GM21360 (cell line): Measurements from ENCODE around the gene GRHL1.
A peak's percentile ranks its signal among the peaks of the same experiment; 100 is the strongest.

Experiments used
- ATAC-seq: cut with Tn5 transposase; IDR thresholded peaks from one replicate; pipeline ENCODE4 v1.9.1; 2021; ENCODE audit warnings: mild to moderate bottlenecking, moderate library complexity; ENCODE audit not compliant: unreplicated experiment

The GRHL1 gene

GRCh38 chr2:10036095-10036884 lies 84.8 kb downstream of the GRHL1 start:
- peak; percentile 44 for ATAC-seq

- no peak for ATAC-seq
Observed at GRCh38 chr2:10038123-10038522, 86.6 kb downstream of the GRHL1 start.

GRCh38 chr2:10038716-10039115 lies 87.2 kb downstream of the GRHL1 start:
- ATAC-seq = no peak

GRCh38 chr2:10039658-10040410 lies 88.3 kb downstream of the GRHL1 start:
- no peak for ATAC-seq

- ATAC-seq = no peak
Observed at GRCh38 chr2:10041711-10042110, 90.2 kb downstream of the GRHL1 start.

- ATAC-seq = no peak
Observed at GRCh38 chr2:10042301-10043161, 91.0 kb downstream of the GRHL1 start.

GRCh38 chr2:10043256-10043905 lies 91.9 kb downstream of the GRHL1 start, which contains the start of gene KLF11:
TSS of gene KLF11 (plus strand) at chr2:10043550. CDS start at chr2:10043717, 167 bp downstream.
- peak; percentile 61 for ATAC-seq

- peak; percentile 52 for ATAC-seq
Observed at GRCh38 chr2:10043906-10044601, 92.6 kb downstream of the GRHL1 start.

- no peak for ATAC-seq
Observed at GRCh38 chr2:10045561-10046355, 94.3 kb downstream of the GRHL1 start.

GRCh38 chr2:10046931-10047330 lies 95.4 kb downstream of the GRHL1 start:
- no peak for ATAC-seq

- ATAC-seq = no peak
Observed at GRCh38 chr2:10047616-10048500, 96.4 kb downstream of the GRHL1 start.

- ATAC-seq = no peak
Observed at GRCh38 chr2:10048501-10049171, 97.1 kb downstream of the GRHL1 start.
